CD4-positive, CD25-positive, alpha-beta regulatory T cell (primary cell): ENCODE results near the gene RACGAP1. TPM values are rescaled to one million over a fixed set of nuclear protein-coding genes. Genes with fewer than 3 reads are reported as not detected.

Experiments used
- ATAC-seq, 2 donors: fragments of 150-1000 bp; cut with Tn5 transposase; one replicate each; pipeline ENCODE4 v1.10.0; 2021; ENCODE audit warnings: low read depth in 2 of 2, moderate number of reproducible peaks in 2 of 2, moderate library complexity in 1 of 2
- DNase-seq, 3 donors: peaks; one replicate each; pipeline versions ENCODE4 v3.0.0 to v3.0.0-alpha.2; 2012 to 2022; ENCODE audit warnings: mixed read lengths in 1 of 3
- H3K27ac ChIP-seq: one replicate; pipeline ENCODE4 v1.7.0; 2013; ENCODE audit warnings: mild to moderate bottlenecking, low read length; ENCODE audit not compliant: insufficient read depth, poor library complexity, severe bottlenecking
- H3K27me3 ChIP-seq: one replicate; pipeline ENCODE4 v1.7.0; 2013; ENCODE audit warnings: low read length; ENCODE audit not compliant: control insufficient read depth, insufficient read depth
- H3K36me3 ChIP-seq: one replicate; pipeline ENCODE4 v1.7.0; 2013; ENCODE audit warnings: mild to moderate bottlenecking, low read length, moderate library complexity; ENCODE audit not compliant: control insufficient read depth, insufficient read depth
- H3K4me1 ChIP-seq: 2 replicates; pipeline ENCODE4 v1.7.0; 2013; ENCODE audit warnings: mild to moderate bottlenecking, low read length; ENCODE audit not compliant: insufficient read depth, control insufficient read depth, poor library complexity, severe bottlenecking
- H3K4me3 ChIP-seq: one replicate; pipeline ENCODE4 v1.7.0; 2013; ENCODE audit warnings: low read depth, mild to moderate bottlenecking, low read length, moderate library complexity
- H3K9me3 ChIP-seq, 2 experiments: 1 replicate in 1 of 2; 2 replicates in 1 of 2; pipeline ENCODE4 v1.7.0; 2013; ENCODE audit warnings: low read length in 2 of 2, mild to moderate bottlenecking in 1 of 2, moderate library complexity in 1 of 2; ENCODE audit not compliant: control insufficient read depth in 2 of 2
- H3K27ac Mint-ChIP-seq, 3 donors: one replicate each; pipeline ENCODE4 v1.8.0; 2020 to 2022; ENCODE audit warnings: mild to moderate bottlenecking in 3 of 3, mixed read lengths in 3 of 3, moderate library complexity in 2 of 3
- H3K27me3 Mint-ChIP-seq: one replicate; pipeline ENCODE4 v1.8.0; 2022; ENCODE audit warnings: mild to moderate bottlenecking, mixed read lengths
- H3K36me3 Mint-ChIP-seq: one replicate; pipeline ENCODE4 v1.8.0; 2020; ENCODE audit warnings: mixed read lengths
- H3K4me1 Mint-ChIP-seq, 4 donors: one replicate each; pipeline ENCODE4 v1.8.0; 2020 to 2022; ENCODE audit warnings: mixed read lengths in 4 of 4, mild to moderate bottlenecking in 1 of 4
- H3K4me3 Mint-ChIP-seq, 4 donors: one replicate each; pipeline ENCODE4 v1.8.0; 2020 to 2022; ENCODE audit warnings: mild to moderate bottlenecking in 4 of 4, mixed read lengths in 4 of 4, moderate library complexity in 3 of 4
- H3K9me3 Mint-ChIP-seq, 7 donors: one replicate each; pipeline ENCODE4 v1.8.0; 2020 to 2022; ENCODE audit warnings: mixed read lengths in 7 of 7, mild to moderate bottlenecking in 3 of 7, moderate library complexity in 2 of 7
- polyA plus RNA-seq, 4 donors: library from polyadenylated mRNA; unstranded; fragments of 300-500 nt; fragmentation: Illumina TruSeq; gene quantifications; one replicate each; pipeline ENCODE4 v1.2.3, GENCODE V29; 2021
- total RNA-seq: library from RNA; stranded (reverse); gene quantifications from one replicate; pipeline ENCODE4 v1.2.3, GENCODE V29; 2022

The RACGAP1 gene
- total and polyA plus RNA-seq, 5 donors from 2014 or later = 17.1 to 22.9 (median 17.4) TPM

- no peaks in the 10 kb centered on the region for H3K27me3 ChIP-seq
- H3K27me3 Mint-ChIP-seq = peaks cover 14% of the 10 kb centered on the region
- no peaks in the 10 kb centered on the region for H3K36me3 Mint-ChIP-seq
- H3K4me3 ChIP-seq = no peak overlapping the region
- H3K27ac ChIP-seq = no peak overlapping the region
- H3K4me1 ChIP-seq = peaks cover 6% of the 10 kb centered on the region
- no peaks in the 10 kb centered on the region for H3K9me3 Mint-ChIP-seq
- H3K4me1 Mint-ChIP-seq = peaks cover 0 to 9% (median 4%) of the 10 kb centered on the region in 4 donors
- DNase-seq (no peak), ATAC-seq (no peak)
- no peak overlapping the region for H3K4me3 Mint-ChIP-seq
- H3K9me3 ChIP-seq = no peaks in the 10 kb centered on the region
- H3K36me3 ChIP-seq = no peaks in the 10 kb centered on the region
- H3K27ac Mint-ChIP-seq = no peak overlapping the region
These were observed 43.8 kb upstream of the RACGAP1 start for GRCh38 chr12:50069069-50069468.

DNA sequence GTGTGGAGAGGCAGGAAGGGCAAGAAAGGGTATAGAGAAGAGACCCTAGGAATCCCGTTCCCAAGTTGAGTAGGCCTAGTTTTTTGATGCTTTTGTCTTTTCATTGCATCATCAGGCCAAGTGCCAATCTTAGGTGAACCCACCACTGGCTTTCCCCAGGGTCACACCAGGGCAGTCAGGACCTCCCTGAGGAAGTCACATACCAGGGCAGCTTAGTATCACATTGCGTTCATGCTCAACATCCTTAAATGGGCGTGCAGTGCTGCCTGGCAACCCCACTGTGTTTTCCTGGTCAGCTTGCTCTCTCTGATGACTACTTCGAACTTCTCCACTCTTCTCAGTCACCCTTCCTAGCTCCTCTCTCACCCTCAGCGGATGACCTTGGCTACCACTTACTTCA is 41.1 kb upstream of the RACGAP1 start:
- no peak overlapping the region for H3K4me3 Mint-ChIP-seq
- no peak for ATAC-seq
- no peak for DNase-seq
- no peaks in the 10 kb centered on the region for H3K9me3 Mint-ChIP-seq
- Histone ChIP-seq H3K9me3 (no peaks in the 10 kb centered on the region), H3K4me3 (no peak overlapping the region), H3K36me3 (no peaks in the 10 kb centered on the region), H3K27ac (no peak overlapping the region), H3K4me1 (peaks cover 6% of the 10 kb centered on the region), H3K27me3 (no peaks in the 10 kb centered on the region)
- H3K4me1 Mint-ChIP-seq = peaks cover 0 to 11% (median 4%) of the 10 kb centered on the region in 4 donors
- H3K27ac Mint-ChIP-seq = no peak overlapping the region
- H3K27me3 Mint-ChIP-seq = peaks cover 15% of the 10 kb centered on the region
- no peaks in the 10 kb centered on the region for H3K36me3 Mint-ChIP-seq

DNA sequence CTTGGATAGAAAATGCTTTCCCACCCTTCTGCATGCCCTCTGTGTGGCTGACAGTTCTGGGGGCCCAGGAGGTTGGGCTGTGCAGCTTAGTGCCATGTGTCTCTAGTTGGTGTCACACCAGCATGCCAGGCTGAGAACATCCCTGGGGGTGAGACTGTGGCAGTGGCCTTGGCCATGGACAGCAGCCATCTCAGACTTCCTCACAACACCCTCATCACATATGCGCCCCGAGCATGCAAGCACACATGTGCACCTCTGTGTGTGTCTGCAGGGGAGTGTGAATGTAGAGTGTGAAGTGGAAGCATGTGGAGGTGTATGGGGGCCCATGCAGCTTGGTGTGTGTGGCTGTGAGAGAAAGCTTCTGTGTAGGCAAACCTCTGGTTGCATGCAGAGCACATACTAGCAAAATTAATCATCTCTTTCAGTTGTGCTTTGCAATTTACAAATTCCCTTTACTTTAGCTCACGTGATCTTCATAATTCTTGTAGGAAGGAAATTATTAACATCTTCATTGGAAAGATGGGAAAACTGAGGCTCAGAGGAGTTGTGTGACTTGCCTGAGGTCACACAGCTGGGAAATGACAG is 40.5 kb upstream of the RACGAP1 start:
- H3K27me3 ChIP-seq = peaks cover 3% of the 10 kb centered on the region
- no peaks in the 10 kb centered on the region for H3K9me3 ChIP-seq
- Mint-ChIP-seq H3K27me3 (peaks cover 20% of the 10 kb centered on the region), H3K27ac (no peak overlapping the region), H3K9me3 (no peaks in the 10 kb centered on the region), H3K4me1 (peaks cover 0 to 10% (median 6%) of the 10 kb centered on the region in 4 donors), H3K4me3 (no peak overlapping the region), H3K36me3 (no peaks in the 10 kb centered on the region)
- H3K4me1 ChIP-seq = peaks cover 6% of the 10 kb centered on the region
- H3K36me3 ChIP-seq = no peaks in the 10 kb centered on the region
- H3K27ac ChIP-seq = no peak overlapping the region
- ATAC-seq (no peak), DNase-seq (no peak)
- no peak overlapping the region for H3K4me3 ChIP-seq

GRCh38 chr12:50062728-50063460 is 37.6 kb upstream of the RACGAP1 start:
- H3K27ac ChIP-seq = no peak overlapping the region
- H3K27me3 ChIP-seq = peaks cover 3% of the 10 kb centered on the region
- Mint-ChIP-seq H3K4me3 (no peak overlapping the region), H3K9me3 (no peaks in the 10 kb centered on the region), H3K36me3 (no peaks in the 10 kb centered on the region), H3K4me1 (peaks cover 0 to 27% (median 9%) of the 10 kb centered on the region in 4 donors), H3K27me3 (peaks cover 21% of the 10 kb centered on the region), H3K27ac (no peak overlapping the region)
- H3K36me3 ChIP-seq = no peaks in the 10 kb centered on the region
- DNase-seq = no peak
- ATAC-seq = no peak
- H3K4me3 ChIP-seq = no peak overlapping the region
- H3K9me3 ChIP-seq = no peaks in the 10 kb centered on the region
- peaks cover 11% of the 10 kb centered on the region for H3K4me1 ChIP-seq

DNA sequence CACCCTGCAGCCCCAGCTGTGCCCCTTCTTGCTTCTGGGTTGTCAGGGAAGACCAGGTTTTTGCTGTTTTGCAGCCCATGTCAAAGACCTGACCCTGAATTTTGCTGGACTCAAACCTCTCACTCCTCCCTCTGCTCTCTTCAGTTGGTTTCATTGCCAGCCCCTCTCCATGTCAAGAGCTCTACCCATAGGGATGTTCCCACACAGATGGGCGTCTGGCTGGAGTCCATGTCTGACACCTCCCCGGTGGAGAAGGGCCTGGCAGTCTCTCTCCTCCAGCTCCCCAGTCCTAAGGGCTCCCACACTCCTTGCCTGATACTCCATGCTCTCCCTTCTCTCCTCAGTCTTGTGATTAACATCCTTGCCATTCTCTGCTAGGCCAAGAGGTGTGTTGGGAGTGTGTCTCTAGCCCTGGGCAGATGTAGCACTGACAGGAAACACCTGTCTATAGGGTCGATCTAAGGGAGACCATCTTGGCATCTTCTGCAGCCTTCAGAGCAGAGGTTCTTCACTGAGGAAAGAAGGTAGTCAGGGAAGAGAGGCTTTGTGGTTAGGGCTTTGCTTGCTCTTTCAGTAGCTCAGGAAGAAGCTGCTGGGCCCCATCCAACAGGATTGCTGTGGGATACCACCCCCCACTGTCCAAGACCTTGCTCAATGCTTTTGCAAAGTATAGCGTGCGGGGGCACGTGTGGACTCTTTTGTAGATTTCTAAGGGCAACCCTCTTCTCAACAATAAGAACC is 36.8 kb upstream of the RACGAP1 start:
- no peaks in the 10 kb centered on the region for H3K9me3 Mint-ChIP-seq
- H3K4me3 Mint-ChIP-seq = no peak overlapping the region
- Histone ChIP-seq H3K4me1 (peaks cover 14% of the 10 kb centered on the region), H3K27ac (no peak overlapping the region), H3K36me3 (no peaks in the 10 kb centered on the region), H3K4me3 (no peak overlapping the region), H3K27me3 (peaks cover 3% of the 10 kb centered on the region), H3K9me3 (no peaks in the 10 kb centered on the region)
- H3K27me3 Mint-ChIP-seq = peaks cover 21% of the 10 kb centered on the region
- H3K4me1 Mint-ChIP-seq = peaks cover 0 to 28% (median 11%) of the 10 kb centered on the region in 4 donors
- DNase-seq = no peak
- H3K36me3 Mint-ChIP-seq = no peaks in the 10 kb centered on the region
- no peak for ATAC-seq
- H3K27ac Mint-ChIP-seq = no peak overlapping the region

GRCh38 chr12:50061171-50061570 is 35.9 kb upstream of the RACGAP1 start:
- peaks cover 8% of the 10 kb centered on the region for H3K27me3 ChIP-seq
- peaks cover 23% of the 10 kb centered on the region for H3K4me1 ChIP-seq
- Mint-ChIP-seq H3K27me3 (peaks cover 30% of the 10 kb centered on the region), H3K36me3 (no peaks in the 10 kb centered on the region), H3K27ac (peak overlapping the region in 1 of 3 donors; percentile 19), H3K4me1 (peaks cover 0 to 38% (median 20%) of the 10 kb centered on the region in 4 donors), H3K4me3 (peak overlapping the region in 1 of 4 donors; percentile 14), H3K9me3 (no peaks in the 10 kb centered on the region)
- no peak for ATAC-seq
- DNase-seq = no peak
- H3K9me3 ChIP-seq = no peaks in the 10 kb centered on the region
- H3K36me3 ChIP-seq = no peaks in the 10 kb centered on the region
- no peak overlapping the region for H3K4me3 ChIP-seq
- H3K27ac ChIP-seq = no peak overlapping the region

DNA sequence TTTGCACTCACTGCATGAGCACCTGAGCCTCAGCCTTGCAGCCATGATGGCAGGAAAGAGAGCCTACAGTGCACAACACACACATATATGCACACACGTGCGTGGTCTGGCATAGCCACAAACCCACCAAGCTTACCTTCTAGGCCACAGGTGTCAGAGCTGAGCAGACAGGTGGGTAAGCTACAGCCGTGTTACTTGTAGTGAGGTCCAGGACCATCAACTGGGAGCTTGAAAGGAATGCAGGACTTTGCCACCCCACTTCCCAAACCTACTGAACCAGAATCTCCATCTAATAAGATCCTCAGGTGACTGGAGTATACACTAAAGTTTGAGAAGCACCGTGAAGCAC is 34.8 kb upstream of the RACGAP1 start:
- peak overlapping the region in 2 of 3 donors; percentile 77 to 90 for H3K27ac Mint-ChIP-seq
- ATAC-seq (no peak), DNase-seq (no peak)
- peaks cover 8% of the 10 kb centered on the region for H3K27me3 ChIP-seq
- H3K36me3 Mint-ChIP-seq = no peaks in the 10 kb centered on the region
- peak overlapping the region in 3 of 4 donors; percentile 61 to 82 (median 67) for H3K4me3 Mint-ChIP-seq
- H3K27ac ChIP-seq = no peak overlapping the region
- H3K4me3 ChIP-seq = no peak overlapping the region
- H3K4me1 ChIP-seq = peaks cover 31% of the 10 kb centered on the region
- peaks cover 0 to 45% (median 26%) of the 10 kb centered on the region in 4 donors for H3K4me1 Mint-ChIP-seq
- peaks cover 36% of the 10 kb centered on the region for H3K27me3 Mint-ChIP-seq
- H3K9me3 Mint-ChIP-seq = no peaks in the 10 kb centered on the region
- H3K9me3 ChIP-seq = no peaks in the 10 kb centered on the region
- no peaks in the 10 kb centered on the region for H3K36me3 ChIP-seq
